Muscle layer of duodenum (tissue), 2 donors: ENCODE measurements around the gene BEND5.

ENCODE experiments used
- H3K27ac ChIP-seq: one replicate; pipeline ENCODE4 v1.7.0; 2013; ENCODE audit warnings: mild to moderate bottlenecking, low read length
- H3K27me3 ChIP-seq: one replicate; pipeline ENCODE4 v1.7.0; 2013; ENCODE audit warnings: low read depth, mild to moderate bottlenecking, control low read depth, low read length
- H3K36me3 ChIP-seq, 2 donors: one replicate each; pipeline ENCODE4 v1.7.0; 2013; ENCODE audit warnings: low read length in 2 of 2, control low read depth in 1 of 2, mild to moderate bottlenecking in 1 of 2; ENCODE audit not compliant: insufficient read depth in 2 of 2, control insufficient read depth in 1 of 2
- H3K4me1 ChIP-seq, 2 donors: one replicate each; pipeline ENCODE4 v1.7.0; 2013; ENCODE audit warnings: low read length in 2 of 2, mild to moderate bottlenecking in 2 of 2, control low read depth in 1 of 2, moderate library complexity in 1 of 2; ENCODE audit not compliant: insufficient read depth in 2 of 2, control insufficient read depth in 1 of 2
- H3K4me3 ChIP-seq, 2 donors: one replicate each; pipeline ENCODE4 v1.7.0; 2013; ENCODE audit warnings: low read length in 2 of 2, low read depth in 1 of 2, mild to moderate bottlenecking in 1 of 2
- H3K9me3 ChIP-seq, 2 donors: one replicate each; pipeline ENCODE4 v1.7.0; 2013; ENCODE audit warnings: low read length in 2 of 2, control low read depth in 1 of 2, mild to moderate bottlenecking in 1 of 2; ENCODE audit not compliant: control insufficient read depth in 1 of 2
- donor health status: healthy.

The BEND5 gene

GRCh38 chr1:48790397-48790796 lies 13.7 kb upstream of the BEND5 start:
- Histone ChIP-seq H3K36me3 (no peaks in the 10 kb centered on the region), H3K27me3 (no peaks in the 10 kb centered on the region), H3K27ac (peak overlapping the region; percentile 25), H3K4me1 (peaks cover 0 to 4% of the 10 kb centered on the region in 2 donors), H3K9me3 (no peaks in the 10 kb centered on the region), H3K4me3 (no peak overlapping the region)

- H3K27ac ChIP-seq: peak overlapping the region; percentile 25
- no peak overlapping the region for H3K4me3 ChIP-seq
- peaks cover 0 to 4% of the 10 kb centered on the region in 2 donors for H3K4me1 ChIP-seq
- no peaks in the 10 kb centered on the region for H3K27me3 ChIP-seq
- H3K36me3 ChIP-seq: no peaks in the 10 kb centered on the region
- H3K9me3 ChIP-seq: no peaks in the 10 kb centered on the region
Observed at GRCh38 chr1:48789903-48790302, 13.2 kb upstream of the BEND5 start.

- Histone ChIP-seq H3K4me1 (no peaks in the 10 kb centered on the region), H3K9me3 (no peaks in the 10 kb centered on the region), H3K27ac (no peak overlapping the region), H3K36me3 (no peaks in the 10 kb centered on the region), H3K27me3 (no peaks in the 10 kb centered on the region), H3K4me3 (no peak overlapping the region)
Observed at GRCh38 chr1:48785869-48786268, 9.2 kb upstream of the BEND5 start.

GRCh38 chr1:48784301-48784700 lies 7.6 kb upstream of the BEND5 start:
- no peaks in the 10 kb centered on the region for H3K27me3 ChIP-seq
- H3K36me3 ChIP-seq: no peaks in the 10 kb centered on the region
- no peak overlapping the region for H3K4me3 ChIP-seq
- no peak overlapping the region for H3K27ac ChIP-seq
- no peaks in the 10 kb centered on the region for H3K9me3 ChIP-seq
- no peaks in the 10 kb centered on the region for H3K4me1 ChIP-seq

GRCh38 chr1:48777219-48777895 lies 666 bp upstream of the BEND5 start:
- H3K4me3 ChIP-seq: peak overlapping the region; percentile 62 to 74
- peaks cover 3 to 34% of the 10 kb centered on the region in 2 donors for H3K4me1 ChIP-seq
- no peaks in the 10 kb centered on the region for H3K27me3 ChIP-seq
- no peak overlapping the region for H3K27ac ChIP-seq
- no peaks in the 10 kb centered on the region for H3K36me3 ChIP-seq
- H3K9me3 ChIP-seq: no peaks in the 10 kb centered on the region

GRCh38 chr1:48775831-48776392 lies 779 bp downstream of the BEND5 start:
- H3K27ac ChIP-seq: no peak overlapping the region
- no peaks in the 10 kb centered on the region for H3K27me3 ChIP-seq
- H3K4me1 ChIP-seq: peaks cover 3 to 43% of the 10 kb centered on the region in 2 donors
- H3K9me3 ChIP-seq: no peaks in the 10 kb centered on the region
- H3K4me3 ChIP-seq: peak overlapping the region; percentile 62 to 74
- no peaks in the 10 kb centered on the region for H3K36me3 ChIP-seq

- H3K4me1 ChIP-seq: peaks cover 6 to 42% of the 10 kb centered on the region in 2 donors
- no peaks in the 10 kb centered on the region for H3K36me3 ChIP-seq
- H3K27ac ChIP-seq: no peak overlapping the region
- no peaks in the 10 kb centered on the region for H3K27me3 ChIP-seq
- H3K4me3 ChIP-seq: no peak overlapping the region
- H3K9me3 ChIP-seq: no peaks in the 10 kb centered on the region
Observed at GRCh38 chr1:48773133-48773532, 3.6 kb downstream of the BEND5 start.

GRCh38 chr1:48772211-48772610 lies 4.5 kb downstream of the BEND5 start:
- Histone ChIP-seq H3K4me1 (peaks cover 7 to 33% of the 10 kb centered on the region in 2 donors), H3K27ac (no peak overlapping the region), H3K27me3 (no peaks in the 10 kb centered on the region), H3K36me3 (no peaks in the 10 kb centered on the region), H3K4me3 (no peak overlapping the region), H3K9me3 (no peaks in the 10 kb centered on the region)

- H3K4me1 ChIP-seq: peaks cover 7 to 33% of the 10 kb centered on the region in 2 donors
- H3K4me3 ChIP-seq: no peak overlapping the region
- no peaks in the 10 kb centered on the region for H3K36me3 ChIP-seq
- H3K27me3 ChIP-seq: no peaks in the 10 kb centered on the region
- no peak overlapping the region for H3K27ac ChIP-seq
- no peaks in the 10 kb centered on the region for H3K9me3 ChIP-seq
Observed at GRCh38 chr1:48771561-48771960, 5.1 kb downstream of the BEND5 start.

GRCh38 chr1:48767975-48768510 lies 8.6 kb downstream of the BEND5 start:
- no peak overlapping the region for H3K4me3 ChIP-seq
- H3K4me1 ChIP-seq: peaks cover 7 to 11% of the 10 kb centered on the region in 2 donors
- H3K27ac ChIP-seq: no peak overlapping the region
- H3K27me3 ChIP-seq: no peaks in the 10 kb centered on the region
- no peaks in the 10 kb centered on the region for H3K36me3 ChIP-seq
- H3K9me3 ChIP-seq: no peaks in the 10 kb centered on the region

GRCh38 chr1:48765335-48765734 lies 11.4 kb downstream of the BEND5 start:
- Histone ChIP-seq H3K27ac (no peak overlapping the region), H3K9me3 (no peaks in the 10 kb centered on the region), H3K4me1 (peaks cover 0 to 10% of the 10 kb centered on the region in 2 donors)

More at GRCh38 chr1:48765335-48765734, 11.4 kb downstream of the BEND5 start:
- Histone ChIP-seq H3K27me3 (no peaks in the 10 kb centered on the region), H3K36me3 (no peaks in the 10 kb centered on the region), H3K4me3 (no peak overlapping the region)
